ENCODE results near the gene TMPRSS11D.

TMPRSS11D gene, protein sequence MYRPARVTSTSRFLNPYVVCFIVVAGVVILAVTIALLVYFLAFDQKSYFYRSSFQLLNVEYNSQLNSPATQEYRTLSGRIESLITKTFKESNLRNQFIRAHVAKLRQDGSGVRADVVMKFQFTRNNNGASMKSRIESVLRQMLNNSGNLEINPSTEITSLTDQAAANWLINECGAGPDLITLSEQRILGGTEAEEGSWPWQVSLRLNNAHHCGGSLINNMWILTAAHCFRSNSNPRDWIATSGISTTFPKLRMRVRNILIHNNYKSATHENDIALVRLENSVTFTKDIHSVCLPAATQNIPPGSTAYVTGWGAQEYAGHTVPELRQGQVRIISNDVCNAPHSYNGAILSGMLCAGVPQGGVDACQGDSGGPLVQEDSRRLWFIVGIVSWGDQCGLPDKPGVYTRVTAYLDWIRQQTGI

DNA sequence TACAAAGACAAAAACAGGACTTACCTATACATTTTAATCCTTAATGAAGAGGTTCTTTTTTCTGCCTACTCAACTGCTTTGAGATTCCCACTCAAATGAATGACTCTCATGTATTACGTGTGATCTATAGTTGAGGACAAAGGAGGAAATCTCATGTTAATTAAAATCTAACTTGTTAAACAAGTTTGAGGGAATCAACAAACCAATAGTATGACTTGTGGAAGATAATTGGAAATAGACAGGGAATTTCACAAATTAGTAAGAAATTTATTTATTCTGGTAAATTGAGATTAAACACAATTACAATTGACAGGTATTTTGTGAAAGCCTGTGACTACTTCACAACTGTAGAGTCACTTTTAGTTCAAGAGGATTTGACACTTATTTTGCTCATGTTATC is at the start of gene TMPRSS11D:
TSS of gene TMPRSS11D (minus strand) at position 101 of the 400 bp plus-strand sequence. CDS start at position 32, 69 bp downstream.
- no peak for FAIRE-seq

DNA sequence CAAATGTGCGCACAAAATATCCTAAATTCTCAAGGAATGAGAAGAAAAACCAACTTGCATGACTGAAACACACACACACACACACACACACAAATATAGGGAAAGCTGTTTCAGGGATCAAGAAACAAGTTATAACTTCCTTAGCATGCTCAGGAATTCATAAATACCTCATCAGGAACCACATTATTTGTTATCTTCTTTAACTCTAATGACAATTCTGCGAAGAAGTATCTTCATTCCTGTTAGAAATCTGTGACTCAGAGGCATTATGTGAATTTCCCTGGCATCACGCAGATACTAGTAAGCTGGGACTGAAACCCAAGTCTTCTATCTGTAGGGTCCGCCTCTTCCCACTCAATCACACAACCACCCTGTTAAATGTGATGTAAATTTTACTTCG is 49.2 kb upstream of the TMPRSS11D start:
- no peak for FAIRE-seq

DNA sequence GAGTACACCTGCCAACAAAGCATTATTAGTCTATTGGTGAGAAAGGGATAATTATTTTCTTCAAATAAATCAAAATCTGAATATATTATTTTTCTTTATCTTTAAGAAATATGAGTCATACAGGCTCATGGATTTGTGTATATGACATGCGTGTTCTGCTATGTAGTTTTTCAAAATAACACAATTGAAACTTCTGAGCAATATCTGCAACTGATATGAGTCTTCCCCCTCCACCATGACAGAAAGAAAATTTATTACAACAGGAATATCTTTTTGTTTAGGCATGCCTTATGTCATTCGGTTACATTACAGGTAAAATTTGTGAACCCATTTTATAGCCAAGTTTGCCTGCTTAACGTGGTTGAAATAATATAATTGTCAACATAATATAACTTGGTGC is 47.5 kb upstream of the TMPRSS11D start:
- FAIRE-seq: no peak

DNA sequence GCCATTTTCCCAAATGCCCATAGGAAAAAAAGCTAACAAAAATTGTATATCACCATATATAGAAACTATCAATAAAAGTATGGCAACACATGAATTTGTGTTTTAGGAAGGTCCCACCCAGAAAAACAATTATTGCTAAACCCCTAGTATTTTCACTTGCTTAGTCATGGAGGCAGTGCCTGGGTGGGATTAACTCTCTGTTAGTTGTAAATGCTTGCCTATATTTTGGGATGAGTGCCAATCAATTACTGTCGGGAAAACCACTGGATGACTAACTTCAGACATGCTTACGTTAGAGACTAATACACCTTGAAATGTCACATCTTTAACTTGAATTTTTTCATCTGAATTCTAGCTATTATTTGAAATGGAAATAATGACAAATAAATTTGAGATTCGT is 45.6 kb upstream of the TMPRSS11D start:
- no peak for FAIRE-seq

DNA sequence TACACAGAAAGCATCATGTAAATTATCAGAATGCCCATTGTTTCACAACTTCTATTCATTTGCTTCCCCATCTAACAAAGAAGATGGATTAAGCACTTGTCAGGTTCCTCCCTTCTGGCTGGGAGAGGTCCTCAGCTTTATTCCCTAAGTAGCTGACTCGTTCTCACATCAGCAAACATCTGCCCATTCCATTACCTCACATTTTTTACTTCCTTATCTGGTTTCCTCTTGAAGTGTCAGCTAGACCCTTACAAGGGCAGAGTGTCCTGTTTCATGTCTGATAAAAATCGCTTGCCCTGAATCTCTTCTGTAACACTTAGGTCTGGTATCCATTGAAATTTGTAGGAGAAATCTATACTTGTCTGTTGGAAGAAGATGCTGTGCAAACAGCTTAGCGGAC is 44.7 kb upstream of the TMPRSS11D start:
- peak; percentile 43 for FAIRE-seq

DNA sequence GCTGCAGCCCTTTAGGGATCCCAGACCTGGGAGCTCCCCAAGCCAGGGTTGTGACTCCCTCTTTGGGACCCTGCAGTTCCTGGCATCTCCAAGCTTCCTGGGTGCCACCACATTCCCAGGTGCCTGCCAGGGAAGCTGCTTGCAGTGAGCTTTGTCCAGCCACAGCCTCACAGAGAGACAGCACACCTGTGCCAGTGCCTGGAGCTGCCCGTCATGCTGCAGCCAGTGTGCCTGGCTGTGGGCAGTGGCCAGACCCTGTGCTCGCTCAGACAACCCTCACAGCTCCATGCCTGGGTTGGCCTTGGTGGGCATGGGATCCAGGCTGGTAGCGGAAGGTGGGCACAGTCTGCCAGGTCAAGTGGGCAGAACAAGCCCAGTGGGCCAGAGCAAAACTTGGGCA is 43.4 kb upstream of the TMPRSS11D start:
- FAIRE-seq: no peak

DNA sequence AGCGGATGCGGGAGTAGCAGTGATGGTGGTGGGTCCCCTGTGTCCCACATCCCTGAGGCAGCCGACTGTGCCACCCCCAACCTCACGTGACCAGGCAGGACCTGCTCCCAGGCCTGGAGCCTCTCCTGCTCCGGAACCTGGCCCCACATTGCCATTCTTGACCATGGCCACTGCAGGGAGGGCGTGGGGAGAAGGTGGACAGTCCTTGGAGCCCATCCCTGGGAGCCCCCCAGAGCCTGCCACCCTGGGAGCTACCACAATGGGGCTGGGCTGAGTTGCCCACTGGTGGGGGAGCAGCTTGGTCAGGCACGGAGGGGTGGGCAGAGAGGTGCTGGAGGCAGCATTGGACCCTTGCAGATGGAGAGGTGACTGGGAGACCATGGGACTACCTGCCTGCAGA is 42.7 kb upstream of the TMPRSS11D start:
- FAIRE-seq: no peak

DNA sequence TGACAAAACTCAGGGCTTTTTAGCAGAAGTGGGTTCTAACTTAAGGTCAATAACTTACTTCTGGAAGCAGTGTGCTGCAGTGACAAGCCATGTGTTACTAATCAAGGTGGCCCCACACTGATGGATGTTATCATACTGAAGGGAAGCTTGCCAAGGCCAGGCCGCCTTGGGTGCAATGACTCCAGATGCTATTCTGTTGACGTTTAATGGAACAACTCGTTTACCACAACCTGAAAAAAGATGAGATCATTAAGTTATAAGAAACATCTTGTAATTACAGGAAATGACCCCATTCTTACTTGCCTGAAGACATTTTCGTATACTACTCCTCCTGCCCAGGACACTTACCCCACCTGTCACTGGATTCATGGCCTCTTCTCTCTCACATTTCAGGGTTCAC is 38.9 kb upstream of the TMPRSS11D start:
- no peak for FAIRE-seq

DNA sequence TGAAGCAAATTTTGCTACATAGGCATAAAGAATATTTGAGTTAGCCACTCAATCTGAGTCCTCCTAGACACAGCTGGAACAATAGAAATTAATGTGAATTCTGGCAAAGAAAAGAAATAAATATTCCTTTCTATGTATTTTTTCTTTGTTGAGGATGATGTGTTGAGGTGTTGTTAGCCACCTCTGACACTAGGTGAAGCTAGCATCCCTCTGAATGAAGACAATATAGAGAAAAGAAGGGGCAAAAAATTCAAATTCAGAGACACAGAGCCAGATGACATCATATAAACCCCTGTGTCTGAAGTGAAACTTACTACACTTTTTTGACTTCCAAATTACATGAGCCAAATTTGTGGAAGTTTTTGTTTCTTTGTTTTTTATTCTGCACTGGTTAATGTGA is 34.6 kb upstream of the TMPRSS11D start:
- no peak for FAIRE-seq

DNA sequence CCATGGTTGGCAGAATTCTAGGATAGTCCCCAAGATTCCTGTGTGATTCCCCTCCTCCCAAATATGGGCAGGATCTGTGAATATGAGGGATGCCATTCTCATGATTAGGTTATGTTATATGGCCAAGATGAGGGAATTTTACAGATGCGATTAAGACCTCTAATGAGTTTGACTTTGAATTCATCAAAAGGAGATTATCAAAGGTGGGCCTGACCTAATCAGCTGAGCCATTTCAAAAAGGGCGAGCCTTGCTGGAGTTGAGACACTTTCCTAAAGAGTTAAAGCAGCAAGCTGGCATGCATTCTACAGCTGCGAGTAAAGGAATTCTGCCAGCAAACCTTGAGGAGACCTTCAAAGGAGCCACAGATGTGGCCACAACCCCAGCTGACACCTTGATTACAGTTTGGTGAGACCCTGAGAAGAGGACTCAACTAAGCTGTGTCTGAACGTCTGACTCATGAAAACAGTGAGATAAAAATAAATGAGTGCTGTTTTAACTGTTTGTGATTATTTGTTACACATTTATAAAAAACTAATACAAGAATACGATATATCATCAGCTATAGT is 31.7 kb upstream of the TMPRSS11D start:
- no peak for FAIRE-seq

DNA sequence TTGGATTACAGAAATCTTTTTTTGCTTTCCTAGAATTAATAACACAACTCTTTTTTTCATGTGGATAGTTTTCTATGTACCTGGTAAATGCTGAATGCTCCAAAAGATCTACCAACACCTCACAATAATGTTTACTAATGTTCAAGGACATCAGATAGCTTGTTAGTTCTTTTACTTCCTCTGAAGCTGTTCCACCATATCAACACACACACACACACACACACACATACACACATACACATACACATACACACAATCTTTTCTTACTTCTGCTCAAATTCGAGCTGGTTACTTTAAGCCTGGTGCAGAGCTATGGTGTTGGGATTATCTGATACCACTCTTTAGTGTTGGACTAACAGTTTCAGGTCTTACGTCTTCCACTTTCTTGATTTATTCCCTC is 28.3 kb upstream of the TMPRSS11D start:
- no peak for FAIRE-seq

DNA sequence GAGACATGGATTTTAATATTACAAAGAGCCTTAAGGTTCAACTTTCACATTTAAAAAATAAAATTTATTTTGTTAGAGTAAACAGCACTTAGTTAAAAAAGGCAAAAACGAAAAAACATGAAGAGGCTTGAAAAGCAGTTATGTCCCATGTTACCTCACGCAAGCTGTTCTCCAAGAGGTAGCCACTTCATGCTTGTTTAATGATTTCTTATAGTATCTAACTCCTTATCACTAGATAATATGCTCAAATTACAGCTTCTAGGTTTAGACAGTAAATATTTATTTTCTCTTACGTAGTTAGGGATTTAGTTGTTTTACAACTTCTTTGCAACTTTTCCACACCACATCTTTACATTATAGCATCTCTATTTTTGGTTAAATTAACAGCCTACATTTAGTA is 27.8 kb upstream of the TMPRSS11D start:
- no peak for FAIRE-seq

DNA sequence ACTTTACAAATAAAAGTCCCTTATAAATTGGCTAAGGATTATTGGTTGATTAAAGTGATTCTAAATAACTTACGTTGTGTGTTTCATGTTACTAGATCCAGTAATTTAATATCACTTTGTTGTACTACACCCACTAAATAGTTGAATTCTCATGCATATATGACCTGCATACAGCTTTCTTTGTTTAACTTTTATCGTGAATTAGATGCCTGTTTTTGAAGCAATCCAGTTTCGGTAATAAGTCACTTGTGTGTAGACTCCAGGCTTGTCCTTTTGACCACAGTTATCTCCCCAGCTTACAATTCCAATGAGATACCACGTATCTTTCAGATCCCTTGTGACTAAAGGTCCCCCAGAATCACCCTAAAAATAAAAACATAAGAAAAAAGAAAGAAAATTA is 27.3 kb upstream of the TMPRSS11D start:
- FAIRE-seq: no peak

DNA sequence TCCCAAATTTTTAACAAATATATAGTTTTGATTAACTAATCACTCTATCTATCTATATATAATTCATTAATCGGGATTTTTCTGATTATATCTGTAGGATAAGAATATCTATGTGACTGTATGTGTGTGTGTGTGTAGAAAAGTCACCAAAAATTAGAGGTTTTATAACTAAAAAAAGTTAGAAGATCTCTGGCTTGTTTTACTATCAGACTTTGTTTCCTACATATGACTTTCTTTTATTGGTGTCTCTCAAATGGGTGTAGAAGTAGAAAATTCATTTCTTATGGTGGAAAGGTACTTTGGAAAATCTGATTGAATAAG is 26.7 kb upstream of the TMPRSS11D start:
- FAIRE-seq: no peak

DNA sequence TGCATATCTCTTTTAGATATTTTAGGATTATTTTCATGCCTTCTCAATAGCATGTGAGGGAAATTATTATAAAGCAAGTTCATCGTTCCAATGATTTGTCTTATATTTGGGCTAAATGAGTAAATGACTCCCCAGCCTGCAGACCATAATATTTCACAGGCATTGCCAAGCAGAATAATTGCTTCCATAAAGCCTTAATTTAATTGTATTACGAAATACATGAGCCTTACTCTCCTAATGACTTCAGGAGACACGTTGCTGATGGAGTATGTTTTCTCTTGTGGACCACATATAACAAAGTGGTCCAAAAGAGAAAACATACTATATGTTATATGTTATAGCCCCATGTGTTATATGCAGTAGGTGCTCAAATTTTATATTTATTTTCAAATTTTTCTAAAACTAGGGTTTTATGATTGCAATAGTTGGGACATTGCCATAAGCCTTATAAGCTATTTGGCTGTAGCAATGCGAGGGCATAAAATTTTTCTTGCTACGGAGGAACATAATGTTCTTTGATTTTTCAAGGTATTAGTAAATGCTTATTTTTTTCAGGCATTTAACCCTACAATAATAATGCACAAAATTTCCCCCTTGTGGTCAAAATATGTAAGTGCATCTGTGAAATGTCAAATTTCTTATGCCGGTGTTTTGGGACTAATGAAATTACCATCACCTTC is 26.2 kb upstream of the TMPRSS11D start:
- FAIRE-seq: peak; percentile 26

DNA sequence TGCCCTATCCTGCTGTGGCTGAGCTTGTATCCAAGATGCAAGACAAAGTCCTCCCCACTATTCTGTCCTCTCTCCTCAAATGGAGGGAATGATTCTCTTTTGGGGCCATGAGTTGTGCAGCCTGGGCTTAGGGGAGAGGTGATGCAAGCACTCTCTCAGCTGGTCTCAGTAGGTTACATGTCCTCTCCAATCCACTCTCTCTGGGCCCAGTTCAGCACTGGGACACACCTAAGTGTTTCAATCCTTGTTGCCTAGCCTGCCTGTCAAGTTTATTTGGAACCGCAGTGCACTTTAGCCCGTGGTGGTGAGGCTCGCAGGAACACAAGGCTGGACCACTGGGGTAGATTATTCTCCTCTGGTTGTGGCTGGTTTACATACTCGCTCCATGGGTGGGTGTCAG is 23.8 kb upstream of the TMPRSS11D start:
- FAIRE-seq: no peak

DNA sequence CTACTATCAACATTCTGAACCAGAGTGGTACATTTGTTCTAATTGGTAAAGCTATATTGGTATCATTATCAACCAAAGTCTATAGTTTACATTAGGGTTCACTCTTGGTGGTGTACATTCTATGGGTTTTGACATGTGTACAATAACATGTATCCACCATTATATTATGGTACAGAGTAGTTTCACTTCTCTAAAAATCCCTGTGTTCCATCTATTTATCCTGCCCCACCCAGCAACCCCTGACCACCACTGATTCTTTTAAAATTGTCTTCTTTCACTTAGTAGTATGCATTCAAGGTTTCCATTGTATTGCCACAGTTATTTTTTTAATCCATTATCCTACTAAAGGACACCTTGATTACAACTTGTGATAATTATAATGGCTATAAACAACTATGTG is 15.3 kb upstream of the TMPRSS11D start:
- no peak for FAIRE-seq

DNA sequence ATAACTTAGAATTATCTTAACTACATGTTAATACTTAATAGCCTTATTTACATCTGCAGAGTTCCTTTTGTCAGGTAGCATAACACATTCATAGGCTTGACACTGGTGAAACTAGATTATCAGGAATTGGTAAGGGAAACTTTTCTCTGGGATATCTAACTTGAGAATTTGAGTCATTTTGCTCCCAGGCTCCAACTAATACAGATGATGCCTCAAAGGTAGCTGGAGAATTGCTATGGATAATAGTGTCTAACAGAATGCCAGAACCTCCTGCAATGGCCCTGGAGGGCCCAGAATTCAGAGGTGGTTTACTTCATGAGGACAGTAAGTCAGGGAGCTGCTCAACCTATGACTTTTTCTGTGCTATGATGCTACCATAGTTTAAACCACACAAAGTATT is 13.9 kb upstream of the TMPRSS11D start:
- FAIRE-seq: no peak

DNA sequence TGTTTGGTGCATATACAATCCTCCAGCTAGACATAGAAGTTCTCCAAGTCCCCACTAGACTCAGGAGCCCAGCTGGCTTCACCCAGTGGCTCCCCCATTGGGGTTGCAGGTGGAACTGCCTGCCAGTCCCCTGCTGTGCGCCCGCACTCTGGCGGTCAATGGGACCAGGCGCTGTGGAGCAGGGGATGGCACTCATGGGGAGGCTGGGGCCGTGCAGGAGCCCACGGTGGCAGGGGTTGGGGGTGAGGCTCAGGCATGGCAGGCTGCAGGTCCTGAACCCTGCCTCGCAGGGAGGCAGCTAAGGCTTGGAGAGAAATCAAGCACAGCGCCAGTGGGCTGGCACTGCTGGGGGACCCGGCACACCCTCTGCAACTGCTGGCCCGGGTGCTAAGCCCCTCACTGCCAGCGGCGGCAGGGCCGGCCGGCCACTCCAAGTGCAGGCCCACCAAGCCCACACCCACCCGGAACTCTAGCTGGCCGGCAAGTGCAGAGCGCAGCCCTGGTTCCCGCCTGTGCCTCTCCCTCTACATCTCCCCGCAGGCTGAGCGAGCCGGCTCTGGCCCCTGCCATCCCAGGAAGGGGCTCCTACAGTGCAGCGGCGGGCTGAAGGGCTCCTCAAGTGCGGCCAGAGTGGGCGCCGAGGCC is 12.7 kb upstream of the TMPRSS11D start:
- FAIRE-seq: no peak

DNA sequence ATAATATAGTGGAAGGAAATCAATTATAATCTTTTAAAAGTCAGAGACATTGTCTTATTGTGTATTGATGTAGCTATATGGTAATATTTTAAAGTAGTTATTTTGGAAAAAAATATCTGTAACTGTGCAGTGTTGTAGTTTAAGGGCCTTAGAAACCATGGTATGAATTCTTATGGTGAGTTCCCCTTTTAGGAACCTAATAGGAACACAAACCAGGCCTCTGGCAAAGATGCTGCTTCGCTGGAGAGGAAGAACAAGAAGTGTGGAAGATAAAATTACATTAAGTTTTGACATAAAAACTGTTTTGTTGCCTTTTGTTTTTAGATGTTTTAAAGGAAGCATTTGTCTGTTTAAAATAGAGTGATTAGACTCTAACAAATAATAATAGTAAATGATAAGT is 10.9 kb upstream of the TMPRSS11D start:
- no peak for FAIRE-seq

DNA sequence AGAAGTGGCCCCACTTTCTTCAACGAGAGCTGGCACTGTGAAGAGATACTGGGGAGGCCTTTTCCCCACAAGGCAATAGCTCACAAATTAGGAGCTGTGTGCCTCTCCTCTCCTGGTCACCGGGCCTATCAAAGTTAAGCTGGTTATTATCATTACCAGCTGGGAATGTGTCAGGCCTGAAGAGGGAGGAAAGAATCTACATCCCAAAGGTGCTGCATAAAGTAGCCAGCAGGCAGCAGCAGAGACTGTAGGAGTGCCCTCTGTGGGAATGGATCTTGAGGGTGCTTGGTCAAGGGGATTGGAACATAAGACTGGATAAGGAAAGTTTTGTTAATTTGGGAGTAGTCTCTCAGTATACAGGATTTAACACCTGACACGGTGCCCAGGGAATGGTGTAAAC is 9.1 kb upstream of the TMPRSS11D start:
- no peak for FAIRE-seq

DNA sequence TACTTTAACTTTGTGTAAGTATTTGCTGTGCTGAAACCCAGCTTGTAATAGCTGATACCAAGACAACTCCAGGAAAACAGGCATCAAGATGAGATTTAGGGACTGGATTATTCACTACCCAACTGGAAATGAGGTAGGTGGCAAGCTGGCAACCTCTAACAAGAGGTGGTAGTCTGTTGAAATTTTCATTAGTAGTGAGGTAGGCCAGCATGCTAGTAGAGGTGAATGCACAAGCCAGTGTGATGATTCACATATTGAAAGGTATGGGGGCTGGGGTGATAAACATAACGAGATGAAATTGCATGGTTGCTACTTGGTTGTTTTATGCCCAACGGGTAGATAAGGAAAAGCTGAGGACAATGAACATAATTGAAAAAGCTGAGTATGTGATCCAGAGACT is 8.5 kb upstream of the TMPRSS11D start:
- no peak for FAIRE-seq

DNA sequence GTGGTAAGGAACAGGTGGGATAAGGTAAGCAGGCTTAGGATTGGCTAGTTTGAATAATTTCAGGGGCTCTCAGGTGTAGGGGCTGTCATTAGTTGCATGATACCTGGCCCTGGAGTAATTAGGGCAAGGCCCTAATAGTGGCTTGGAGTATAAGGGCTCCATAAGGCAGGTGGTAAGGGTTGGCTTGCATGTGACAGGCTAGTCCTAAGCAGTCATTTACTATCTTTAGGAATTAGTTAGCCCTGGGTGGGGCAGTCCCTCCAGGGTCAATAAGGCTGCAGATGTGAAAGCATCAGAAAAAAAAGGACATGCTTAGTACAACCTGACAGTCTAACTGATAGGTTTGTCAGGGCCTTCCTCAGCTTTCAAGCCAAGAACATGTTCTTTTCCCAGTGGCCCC is 7.8 kb upstream of the TMPRSS11D start:
- no peak for FAIRE-seq

DNA sequence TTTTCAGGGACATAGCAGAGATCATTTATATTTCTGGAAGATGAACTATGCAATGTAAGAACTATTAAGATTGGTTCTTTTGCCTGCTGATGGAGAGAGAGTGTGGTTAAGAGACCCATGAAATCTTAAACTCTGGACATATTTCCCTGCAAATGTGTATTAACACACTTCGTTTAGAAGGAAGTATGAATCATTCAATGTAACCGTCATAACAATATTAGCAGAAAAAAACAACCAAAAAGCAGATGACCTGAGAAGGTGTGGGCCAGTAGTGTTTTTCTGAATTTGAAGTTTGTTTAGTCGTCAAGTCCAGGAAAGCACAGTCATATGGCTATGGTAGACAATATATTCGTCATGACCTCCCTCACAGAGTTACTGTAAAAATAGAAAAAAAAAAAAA is 2.5 kb upstream of the TMPRSS11D start:
- FAIRE-seq: no peak

Measured in endometrium (tissue), 2 donors.